Astrocyte of the spinal cord (primary cell): Measurements from ENCODE around the gene NEMP2.

Experiments
- DNase-seq: peaks from one replicate; pipeline ENCODE4 v3.0.0; 2011; ENCODE audit warnings: low read depth, low spot score
- H3K4me3 ChIP-seq: 2 replicates; pipeline ENCODE4 v1.5.1; 2011; ENCODE audit warnings: low read depth, mild to moderate bottlenecking, low read length, moderate library complexity
- in situ Hi-C: cut with HindIII; loops from 2 replicates; pipeline ENCODE4 v1.10.0; 2017; ENCODE audit warnings: low sequenced_read_pairs
- TF ChIP-seq, protein P1 (sequence below): IDR thresholded peaks from 2 replicates; pipeline ENCODE4 v1.5.1; 2012; ENCODE audit warnings: low read depth, mild to moderate bottlenecking, low read length, inconsistent platforms

The NEMP2 gene

DNA sequence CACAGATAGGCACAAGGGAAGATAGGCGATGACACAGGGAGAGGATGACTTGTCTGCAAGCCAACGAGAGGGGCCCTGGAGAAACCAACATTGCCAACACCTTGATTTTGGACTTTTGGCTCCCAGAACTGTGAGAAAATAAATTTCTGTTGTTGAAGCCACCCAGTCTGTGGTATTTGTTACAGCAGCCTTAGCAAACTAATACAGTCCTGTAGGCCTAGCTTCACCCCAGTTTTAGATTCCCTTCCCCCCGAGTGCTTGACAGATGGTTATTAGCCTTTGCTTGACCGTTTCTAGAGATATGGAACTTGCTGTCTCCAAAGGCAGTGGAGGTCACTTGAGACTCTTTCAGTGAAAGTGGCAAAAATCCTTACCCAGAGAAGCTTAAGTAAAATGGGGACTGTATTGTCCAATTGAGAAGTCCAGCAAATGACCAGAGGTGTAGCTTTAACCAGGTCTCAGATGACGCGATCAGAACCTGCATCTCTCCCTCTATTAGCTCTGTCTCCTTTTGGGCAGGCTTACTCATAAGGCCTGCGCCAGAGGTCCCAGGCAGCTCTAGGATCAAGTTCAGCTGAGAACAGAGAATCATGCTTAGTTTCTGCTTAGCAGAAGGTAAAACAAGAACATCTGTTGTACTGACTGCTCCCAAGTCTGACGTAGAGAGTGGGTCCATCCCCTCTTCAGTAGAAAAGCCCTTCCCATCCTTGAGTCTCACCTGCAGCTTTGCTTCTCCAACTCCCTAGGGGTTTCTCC lies 76.0 kb downstream of the NEMP2 start:
- TF ChIP-seq, protein P1, sequence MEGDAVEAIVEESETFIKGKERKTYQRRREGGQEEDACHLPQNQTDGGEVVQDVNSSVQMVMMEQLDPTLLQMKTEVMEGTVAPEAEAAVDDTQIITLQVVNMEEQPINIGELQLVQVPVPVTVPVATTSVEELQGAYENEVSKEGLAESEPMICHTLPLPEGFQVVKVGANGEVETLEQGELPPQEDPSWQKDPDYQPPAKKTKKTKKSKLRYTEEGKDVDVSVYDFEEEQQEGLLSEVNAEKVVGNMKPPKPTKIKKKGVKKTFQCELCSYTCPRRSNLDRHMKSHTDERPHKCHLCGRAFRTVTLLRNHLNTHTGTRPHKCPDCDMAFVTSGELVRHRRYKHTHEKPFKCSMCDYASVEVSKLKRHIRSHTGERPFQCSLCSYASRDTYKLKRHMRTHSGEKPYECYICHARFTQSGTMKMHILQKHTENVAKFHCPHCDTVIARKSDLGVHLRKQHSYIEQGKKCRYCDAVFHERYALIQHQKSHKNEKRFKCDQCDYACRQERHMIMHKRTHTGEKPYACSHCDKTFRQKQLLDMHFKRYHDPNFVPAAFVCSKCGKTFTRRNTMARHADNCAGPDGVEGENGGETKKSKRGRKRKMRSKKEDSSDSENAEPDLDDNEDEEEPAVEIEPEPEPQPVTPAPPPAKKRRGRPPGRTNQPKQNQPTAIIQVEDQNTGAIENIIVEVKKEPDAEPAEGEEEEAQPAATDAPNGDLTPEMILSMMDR = no peak
- DNase-seq = no peak
- no peak overlapping the region for H3K4me3 ChIP-seq
- in situ Hi-C loops = no loop called here

DNA sequence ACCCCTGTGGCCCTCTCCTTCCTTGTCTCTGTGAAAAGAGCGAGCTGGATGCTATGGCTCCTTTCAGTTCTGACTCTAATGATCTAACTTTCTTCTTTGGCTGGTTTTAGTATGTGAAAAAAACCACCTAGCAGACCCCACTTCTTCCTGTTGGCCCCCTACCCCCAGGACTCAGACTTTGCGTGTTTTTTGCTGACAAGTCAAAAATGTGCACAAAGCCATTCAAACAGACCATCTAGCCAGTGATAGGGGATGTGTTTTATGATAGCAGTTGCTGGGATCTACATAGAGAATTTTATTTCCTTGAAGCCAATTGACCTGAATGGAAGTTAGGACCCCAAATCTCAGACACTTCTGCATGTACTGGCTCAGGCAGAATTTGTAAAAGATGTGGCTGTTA lies 77.3 kb downstream of the NEMP2 start:
- no peak for DNase-seq
- in situ Hi-C loops = no loop called here

DNA sequence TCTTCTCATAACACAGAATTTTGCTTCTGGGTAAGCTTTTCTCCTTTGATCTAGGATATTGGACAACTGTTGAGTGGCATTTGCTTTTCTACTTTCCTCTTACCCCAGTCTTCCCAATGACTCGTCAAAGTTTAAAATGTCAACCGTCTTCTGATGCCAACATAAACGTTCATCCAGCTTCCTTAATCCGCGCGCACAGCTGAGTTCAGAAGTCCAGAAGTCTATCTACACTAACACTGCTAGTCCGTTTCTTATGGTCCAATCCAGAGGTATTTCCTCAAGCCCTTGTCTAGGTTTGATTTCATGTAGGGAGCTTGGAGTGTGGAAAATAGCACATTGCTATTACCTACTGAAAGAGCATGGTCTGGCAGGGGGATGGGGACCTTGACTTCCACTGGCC lies 77.7 kb downstream of the NEMP2 start:
- no peak for DNase-seq
- TF ChIP-seq, protein P1 = no peak
- in situ Hi-C loops = no loop called here
- no peak overlapping the region for H3K4me3 ChIP-seq

More for the DNA sequence above, 77.3 kb downstream of the NEMP2 start:
- TF ChIP-seq, protein P1 = no peak
- no peak overlapping the region for H3K4me3 ChIP-seq

DNA sequence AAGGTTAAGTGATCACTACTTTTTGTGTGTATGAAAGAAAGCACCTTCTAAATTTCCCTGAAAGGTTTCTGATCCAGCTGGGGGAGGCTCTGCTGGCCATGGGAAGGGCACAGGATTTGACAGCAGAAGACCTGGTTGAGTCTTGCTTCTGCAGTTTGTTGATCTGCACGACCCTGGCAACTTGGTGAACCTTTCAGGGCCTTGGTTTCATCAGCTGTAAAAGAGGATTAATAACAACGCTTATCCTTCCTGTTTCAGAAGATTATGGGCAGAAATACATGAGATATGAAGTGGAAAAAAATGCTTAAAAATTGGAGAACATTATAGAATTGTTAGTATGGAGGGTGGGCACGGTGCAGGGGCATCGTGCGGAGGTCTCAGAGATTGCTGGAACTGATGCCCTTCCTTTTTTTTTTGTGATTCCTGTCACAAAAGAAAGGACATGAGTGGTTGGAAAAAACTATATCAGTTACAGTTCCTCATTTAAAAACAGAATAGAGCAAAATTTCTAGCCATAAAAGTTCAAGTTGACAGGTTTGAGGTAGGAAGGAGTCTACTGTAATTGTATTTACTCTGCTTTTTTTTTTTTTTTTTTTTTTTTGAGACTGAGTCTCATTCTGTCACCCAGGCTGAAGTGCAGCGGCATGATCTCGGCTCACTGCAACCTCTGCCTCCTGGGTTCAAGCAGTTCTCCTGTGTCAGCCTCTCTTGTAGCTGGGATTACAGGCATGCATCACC lies 79.0 kb downstream of the NEMP2 start:
- in situ Hi-C loops = no loop called here
- H3K4me3 ChIP-seq = no peak overlapping the region
- DNase-seq = no peak

DNA sequence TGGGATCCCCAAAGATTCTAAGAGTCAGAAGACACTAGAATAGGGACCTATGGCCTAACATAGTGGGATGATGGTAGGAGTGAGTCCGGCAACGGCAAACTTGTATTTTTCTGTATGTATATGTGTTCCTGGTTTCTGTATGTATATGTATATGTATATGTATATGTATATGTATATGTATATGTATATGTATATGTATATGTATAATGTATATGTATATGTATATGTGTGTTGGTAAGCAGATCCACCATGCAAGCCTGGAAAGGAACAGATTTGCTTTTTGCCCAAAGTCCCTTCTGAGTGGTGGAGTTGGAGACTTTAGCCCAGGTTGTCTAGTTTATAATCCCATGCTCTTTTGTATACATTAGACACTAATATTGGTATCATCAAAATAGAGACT lies 79.7 kb downstream of the NEMP2 start:
- H3K4me3 ChIP-seq = no peak overlapping the region
- no peak for DNase-seq
- TF ChIP-seq, protein P1 = no peak
- in situ Hi-C loops = no loop called here

More for the DNA sequence above, 79.0 kb downstream of the NEMP2 start:
- TF ChIP-seq, protein P1 = no peak
